Embryonic facial prominence (tissue), 1 donor: Measurements from ENCODE around the gene KRT20.

Experiments used
- DNase-seq: peaks from one replicate; pipeline ENCODE4 v3.0.0-alpha.2; 2016; ENCODE audit errors: extremely low spot score

KRT20 gene

DNA sequence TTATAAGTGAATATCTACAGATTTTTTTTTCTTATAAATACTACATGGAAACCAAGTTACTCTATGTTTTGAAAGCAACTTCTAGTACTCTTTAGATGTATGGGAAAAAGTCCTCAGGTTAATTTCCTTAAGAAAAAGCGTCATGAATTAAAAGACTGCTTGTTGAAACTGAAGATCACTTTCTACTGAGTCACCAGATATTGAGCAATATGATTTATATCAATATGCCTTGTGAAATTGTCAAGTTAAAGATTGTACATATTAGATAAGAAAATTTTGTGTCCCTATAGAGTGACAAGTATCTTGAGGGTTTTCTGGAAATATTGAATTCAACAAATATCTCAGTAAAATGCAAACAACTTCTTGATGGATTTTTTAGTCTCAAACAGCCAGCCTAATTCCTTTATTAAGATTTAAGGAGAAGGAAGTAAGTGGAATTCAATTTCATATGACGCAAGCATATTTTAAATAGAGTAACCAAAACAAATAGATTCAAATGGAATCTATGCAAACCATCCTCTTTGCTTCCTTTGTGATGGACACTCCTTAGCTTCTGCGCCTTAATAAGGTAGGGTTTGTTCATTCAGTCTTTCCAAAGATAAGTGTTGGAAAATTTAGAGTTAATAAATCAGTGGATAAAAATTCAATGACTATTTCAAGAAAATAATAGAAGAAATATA lies 34.6 kb downstream of the KRT20 start:
- DNase-seq, result no peak

DNA sequence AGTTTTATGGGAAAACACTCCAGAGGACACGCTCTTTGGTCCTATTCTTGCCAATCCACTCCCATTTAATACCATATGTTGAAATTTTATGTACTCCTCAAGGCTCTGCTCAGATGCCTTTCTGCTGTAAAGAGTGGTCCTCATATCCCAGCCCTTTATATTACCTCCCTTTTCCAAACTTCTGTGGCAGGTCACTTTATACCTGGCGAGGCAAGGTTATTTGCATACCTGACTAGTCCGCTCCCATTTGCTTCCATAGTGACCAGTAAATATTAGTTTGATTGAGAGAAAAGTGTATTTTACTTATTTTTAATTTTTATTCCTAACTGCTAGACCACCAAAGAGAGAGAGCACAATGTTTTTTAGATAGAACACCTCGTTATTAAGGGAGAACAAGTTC lies 35.3 kb downstream of the KRT20 start:
- no peak for DNase-seq

DNA sequence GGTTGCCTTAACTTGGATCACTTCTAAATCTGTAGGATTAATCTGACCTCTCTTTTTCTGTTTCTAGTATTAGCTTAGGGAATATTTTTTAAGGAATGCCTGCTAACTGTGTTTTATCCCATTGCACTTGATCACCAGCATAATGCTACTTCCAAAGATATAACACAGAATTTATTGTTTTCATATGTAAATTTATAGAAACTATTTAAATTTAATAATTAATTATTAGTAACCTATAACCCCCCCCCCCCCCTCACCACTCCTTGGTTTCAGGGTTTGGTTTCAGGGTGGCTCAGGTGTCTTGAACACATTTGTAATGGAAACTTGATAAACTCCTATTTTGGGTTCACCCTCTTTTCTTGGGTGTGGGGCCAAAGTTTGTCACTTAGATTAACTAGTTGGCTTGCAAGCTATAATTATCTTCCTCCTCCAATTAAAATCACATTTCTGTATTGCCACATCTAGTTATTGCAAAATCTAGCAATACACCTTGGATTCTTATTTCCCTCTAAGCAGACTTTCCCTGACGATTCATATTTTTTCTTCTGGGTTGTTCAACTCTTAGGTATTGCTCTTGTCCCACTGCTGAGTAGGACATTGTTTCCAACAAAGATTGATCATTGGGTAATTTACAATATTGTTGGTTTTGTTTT lies 36.3 kb downstream of the KRT20 start:
- no peak for DNase-seq

DNA sequence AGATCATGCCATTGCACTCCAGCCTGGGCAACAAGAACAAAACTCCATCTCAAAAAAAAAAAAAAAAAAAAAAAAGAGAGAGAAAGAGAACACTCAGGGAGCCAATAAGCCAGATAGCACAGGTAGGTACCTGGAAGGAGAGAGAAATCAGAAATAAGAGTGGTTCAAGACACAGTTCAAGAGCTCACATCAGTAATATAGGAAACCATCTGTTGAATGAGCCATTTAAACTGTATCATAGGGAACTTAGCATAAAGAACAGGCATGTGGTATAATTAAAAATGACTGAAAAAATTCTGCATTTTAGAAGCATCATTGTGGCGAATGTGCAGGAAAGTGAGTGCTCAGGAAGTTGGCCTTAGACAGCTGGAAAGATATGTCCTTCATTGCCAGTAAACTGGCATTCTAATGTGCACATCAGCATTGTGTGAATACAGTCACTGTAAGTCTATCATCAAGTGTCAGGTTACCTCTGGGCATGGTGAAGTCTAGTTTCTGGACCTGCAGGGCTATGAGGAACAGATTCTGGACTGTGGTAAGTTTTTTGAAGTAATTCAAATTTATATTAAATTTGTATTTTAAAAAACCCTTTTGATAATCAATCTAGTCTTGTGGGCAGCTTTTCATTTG lies 38.4 kb downstream of the KRT20 start:
- no peak for DNase-seq

DNA sequence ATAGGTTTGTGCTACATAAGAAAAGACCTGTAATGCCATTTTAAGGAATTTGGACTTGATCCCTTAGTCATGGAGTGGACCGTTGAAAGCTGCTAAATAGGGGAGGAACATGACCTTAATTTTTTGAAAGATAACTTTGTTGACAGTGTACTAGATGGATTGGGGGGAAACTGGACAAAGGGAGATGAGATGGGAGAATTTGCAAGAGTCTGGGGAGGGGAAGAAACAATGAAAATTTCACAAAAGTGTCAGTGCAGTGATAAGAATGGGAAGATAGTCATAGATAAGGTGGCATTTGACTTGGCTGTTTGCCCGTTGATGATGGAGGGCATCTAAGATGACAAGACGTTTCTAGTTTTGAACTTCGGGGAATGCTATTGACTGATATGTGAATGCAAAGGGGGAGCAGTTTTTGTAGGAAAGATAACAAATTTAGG lies 40.4 kb downstream of the KRT20 start:
- no peak for DNase-seq

DNA sequence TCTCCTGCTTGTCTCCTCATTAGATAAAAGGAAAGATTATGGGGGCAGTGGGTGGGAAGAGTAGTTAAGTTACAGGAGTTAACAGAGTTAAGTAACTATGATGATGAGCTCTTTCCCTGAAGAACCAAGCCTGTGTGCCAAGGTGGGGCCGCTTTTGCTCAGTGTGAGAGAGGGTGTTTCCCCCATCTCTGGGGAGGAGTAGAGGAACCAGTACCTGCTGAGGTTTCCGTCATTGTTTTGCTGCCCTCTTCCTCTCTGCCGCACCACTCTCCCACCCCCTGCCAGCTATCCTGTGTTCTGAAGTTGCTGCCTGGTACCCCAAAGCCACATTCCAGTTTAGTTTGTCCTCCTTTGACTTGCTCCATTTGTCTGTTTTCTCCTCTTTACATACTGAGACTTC lies 41.8 kb downstream of the KRT20 start:
- DNase-seq, result no peak

DNA sequence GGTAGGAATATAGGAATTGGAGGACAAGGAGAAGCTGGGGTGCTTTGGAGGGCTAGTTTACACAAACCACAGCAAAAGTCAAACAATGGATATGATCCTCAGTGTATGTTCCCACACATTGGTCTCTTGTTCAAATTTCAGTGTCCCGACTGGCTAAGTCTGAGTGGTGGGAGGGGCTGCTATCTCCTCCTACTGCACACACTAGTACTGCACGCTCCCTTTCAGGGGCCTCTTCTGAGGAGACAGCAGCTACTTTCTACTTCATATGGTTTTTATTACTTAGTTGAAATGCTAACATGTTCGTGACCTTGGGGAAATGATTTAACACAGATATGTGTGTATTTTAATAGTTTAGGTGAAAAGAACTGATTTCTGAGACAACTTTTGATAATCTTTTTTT lies 43.8 kb downstream of the KRT20 start:
- DNase-seq, result peak; percentile 24

DNA sequence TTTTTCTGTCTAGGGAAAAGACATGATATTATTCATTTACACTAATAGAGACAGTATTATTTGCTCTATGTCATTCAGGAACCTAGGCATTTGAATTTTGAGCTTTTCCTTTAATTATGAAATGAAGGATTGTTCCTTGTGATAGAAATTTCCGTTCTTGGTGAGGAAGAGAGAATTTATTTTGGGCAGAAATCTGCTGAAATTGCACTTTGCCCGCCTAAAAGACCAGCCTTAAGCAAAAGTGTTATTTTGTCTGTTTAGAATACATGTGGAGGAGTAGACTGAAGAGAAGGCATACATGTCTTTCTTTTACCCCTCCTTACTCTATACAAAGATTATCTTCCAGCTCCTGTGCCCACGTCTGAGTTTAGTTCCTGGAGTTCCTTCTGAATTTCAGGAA lies 45.8 kb downstream of the KRT20 start:
- DNase-seq, result no peak

DNA sequence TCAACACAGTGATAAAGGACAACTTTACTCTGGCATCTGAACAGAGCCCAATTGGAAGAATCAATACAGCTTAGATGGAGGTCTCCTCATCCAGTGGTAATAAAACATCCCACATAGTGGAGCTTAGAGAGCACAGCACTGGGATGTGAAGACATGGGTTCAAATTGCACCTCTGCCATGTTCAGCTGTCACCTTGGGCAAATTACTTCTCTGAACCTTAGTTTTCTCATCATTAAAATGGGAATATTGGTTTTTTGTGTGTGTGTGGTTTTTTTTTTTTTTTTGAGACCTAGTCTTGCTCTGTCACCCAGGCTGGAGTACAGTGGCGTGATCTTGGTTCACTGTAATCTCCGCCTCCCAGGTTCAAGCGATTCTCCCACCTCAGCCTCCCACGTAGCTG lies 49.0 kb downstream of the KRT20 start:
- no peak for DNase-seq

DNA sequence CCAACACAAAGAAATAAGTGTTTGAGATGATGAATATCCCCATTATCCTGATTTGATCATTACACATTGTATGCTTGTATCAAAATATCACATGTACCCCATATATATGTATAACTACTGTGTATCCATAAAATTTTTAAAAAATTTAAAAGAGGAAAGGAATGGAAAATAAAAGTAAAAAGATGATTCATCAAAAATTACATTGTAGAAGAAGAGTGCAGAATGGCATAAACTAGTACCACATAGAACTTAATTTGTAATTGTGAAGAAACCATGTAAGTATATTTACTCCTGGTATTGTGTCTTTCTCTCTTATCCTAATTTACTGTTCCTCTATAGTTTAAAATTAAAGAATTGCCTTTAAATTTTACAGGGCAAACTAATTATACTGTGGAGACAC lies 51.2 kb downstream of the KRT20 start:
- no peak for DNase-seq

DNA sequence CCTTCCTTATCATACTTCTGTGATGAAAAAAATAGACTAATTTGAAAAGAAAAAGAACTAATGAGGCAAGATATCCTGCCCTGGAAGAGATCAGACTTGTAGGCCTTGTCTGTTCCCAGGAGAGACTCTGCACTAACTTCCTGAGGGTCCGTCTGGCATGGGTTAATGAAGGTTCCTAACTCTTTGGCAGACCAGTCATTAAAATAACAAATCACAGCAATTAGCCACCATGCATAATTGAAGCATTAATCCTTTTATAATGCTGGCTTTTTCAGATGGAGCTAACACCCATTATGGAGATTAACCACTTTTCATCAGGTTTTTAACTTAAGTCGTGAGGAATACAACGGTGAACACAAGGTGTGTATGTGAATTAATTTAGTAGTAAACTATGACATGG lies 52.2 kb downstream of the KRT20 start:
- no peak for DNase-seq

DNA sequence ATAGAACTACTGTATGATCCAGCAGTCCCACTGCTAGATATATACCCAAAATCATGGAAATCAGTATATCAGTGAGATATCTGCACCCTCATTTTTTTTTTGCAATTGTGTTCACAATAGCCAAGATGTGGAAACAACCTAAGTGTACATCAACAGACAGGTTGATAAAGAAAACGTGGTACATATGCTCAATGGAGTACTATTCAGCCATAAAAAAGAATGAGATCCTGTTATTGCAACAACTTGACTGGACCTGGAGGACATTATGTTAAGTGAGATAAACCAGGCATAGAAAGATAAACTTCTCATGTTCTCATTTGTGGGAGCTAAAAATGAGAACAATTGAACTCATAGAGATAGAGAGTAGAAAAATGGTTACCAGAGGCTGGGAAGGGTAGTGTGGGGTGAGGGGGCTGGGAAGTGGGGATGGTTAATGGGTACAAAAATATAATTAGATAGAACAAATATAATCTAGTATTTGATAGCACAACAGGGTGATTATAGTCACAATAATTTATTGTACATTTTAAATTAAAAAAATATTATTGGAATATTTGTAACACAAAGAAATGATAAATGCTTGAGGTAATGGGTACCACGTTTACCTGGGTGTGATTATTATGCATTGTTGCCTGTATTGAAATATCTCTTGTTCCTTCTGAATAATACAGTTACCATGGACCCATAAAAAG lies 54.8 kb downstream of the KRT20 start:
- DNase-seq, result no peak

DNA sequence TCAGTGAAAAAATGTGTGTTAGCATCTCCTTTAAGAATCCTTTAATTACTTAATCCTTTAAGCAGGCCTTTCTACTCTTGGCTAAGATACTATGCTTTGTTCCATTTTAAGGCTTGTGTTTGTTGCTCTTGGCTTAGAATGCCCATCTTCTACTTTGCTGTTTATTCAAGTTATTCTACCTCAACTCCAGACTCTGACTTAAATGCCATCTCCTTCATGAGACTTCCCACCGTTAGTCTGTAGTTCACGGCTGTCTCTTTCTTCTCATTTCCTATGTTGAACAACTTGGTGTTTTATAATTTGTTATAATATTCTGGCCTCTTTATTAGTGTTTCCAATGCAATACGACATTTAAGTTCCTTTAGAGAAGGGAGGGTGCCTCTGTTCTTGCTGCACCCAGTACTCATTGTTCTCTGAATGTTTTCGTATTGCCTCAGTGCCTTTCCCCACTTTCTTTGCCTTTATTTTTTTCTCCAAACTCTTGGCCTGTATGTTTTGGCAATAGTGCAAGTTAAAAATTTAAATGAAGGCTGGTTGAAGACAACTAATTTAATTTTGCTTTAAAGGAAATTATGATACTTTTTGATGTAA lies 56.5 kb downstream of the KRT20 start:
- DNase-seq, result no peak

DNA sequence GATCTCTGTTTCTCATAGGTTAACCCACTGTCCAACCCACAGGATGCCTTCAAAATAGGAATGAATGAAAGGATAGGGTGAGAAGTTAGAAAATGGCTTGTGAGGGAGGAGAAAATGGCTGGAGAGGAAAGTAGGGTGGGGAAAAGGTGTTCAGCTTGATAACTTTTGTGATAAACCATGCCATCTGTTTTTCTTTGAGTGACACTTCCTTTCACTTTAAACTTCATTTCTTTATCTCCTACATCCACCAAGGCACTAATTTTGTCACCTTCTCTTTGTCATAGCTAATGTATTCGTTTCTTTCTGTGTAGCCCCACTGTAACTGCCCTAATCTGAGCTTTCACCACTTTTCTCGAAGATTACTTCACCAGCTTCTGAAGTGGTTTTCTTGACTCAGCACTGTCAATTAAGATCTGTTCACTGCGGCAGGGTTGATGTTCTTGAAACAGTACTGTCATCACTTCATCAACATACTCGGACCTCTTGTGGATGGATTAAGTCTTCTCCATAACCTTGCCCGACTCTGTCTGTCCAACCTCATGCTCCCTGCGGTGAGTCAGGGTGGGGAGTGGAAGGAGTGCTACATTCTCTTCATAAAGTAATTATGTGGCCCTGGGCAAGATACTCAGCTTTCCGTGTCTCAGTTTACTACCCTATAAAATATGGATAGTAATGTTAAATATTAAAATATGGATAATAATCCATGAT lies 57.1 kb downstream of the KRT20 start:
- DNase-seq, result no peak
